H1 (cell line): ENCODE results near the gene SPINK5. TPM values are rescaled to one million over a fixed set of nuclear protein-coding genes. Genes with fewer than 3 reads are reported as not detected.
"Not testable (repeated sequence)": the region's sequence is repeated elsewhere in the genome, so short reads cannot be mapped to it uniquely, and the experiment has no call there.

Source experiments
- CTCF ChIA-PET: fragments of 300-600 bp; sonication (Branson Sonifier 250); formaldehyde crosslinking; loops from one replicate; lab custom pipeline; 2021; ENCODE audit not compliant: partially characterized antibody; lab: Charles Lee
- POLR2A ChIA-PET: fragments of 300-600 bp; sonication (Branson Sonifier 250); formaldehyde crosslinking; loops from one replicate; lab custom pipeline; 2021; ENCODE audit warnings: inconsistent platforms; ENCODE audit not compliant: partially characterized antibody; lab: Charles Lee
- DNase-seq, 2 experiments: peaks; one replicate each; pipeline versions ENCODE4 v3.0.0 to v3.0.0-alpha.2; 2010 to 2022; ENCODE audit warnings: low spot score in 2 of 2, low read depth in 1 of 2, mixed read lengths in 1 of 2
- FAIRE-seq: peaks from 2 replicates; lab custom pipeline; 2011; peaks lifted over from hg19 to GRCh38; lab: Jason Lieb, UNC
- H2AFZ ChIP-seq: 2 replicates; pipeline ENCODE4 v1.8.1; 2012; ENCODE audit warnings: low read length, inconsistent platforms
- H2AK5ac ChIP-seq: 2 replicates; pipeline ENCODE4 v1.6.1; 2013; ENCODE audit warnings: low read depth, low read length
- H2BK120ac ChIP-seq: replicated peaks from 2 replicates; pipeline ENCODE3; 2013; ENCODE audit warnings: low read depth, low read length, inconsistent platforms
- H2BK12ac ChIP-seq: 2 replicates; pipeline ENCODE4 v1.6.1; 2013; ENCODE audit warnings: low read depth, low read length
- H2BK15ac ChIP-seq: 2 replicates; pipeline ENCODE4 v1.6.1; 2013; ENCODE audit warnings: low read length
- H2BK20ac ChIP-seq: 2 replicates; pipeline ENCODE4 v1.6.1; 2013; ENCODE audit warnings: low read length
- H2BK5ac ChIP-seq: 2 replicates; pipeline ENCODE4 v1.6.1; 2013; ENCODE audit warnings: low read depth, low read length
- H3K14ac ChIP-seq: 2 replicates; pipeline ENCODE4 v1.6.1; 2013; ENCODE audit warnings: inconsistent platforms; ENCODE audit not compliant: insufficient read length
- H3K18ac ChIP-seq: 2 replicates; pipeline ENCODE4 v1.6.1; 2013; ENCODE audit warnings: low read length; ENCODE audit errors: extremely low read depth
- H3K23ac ChIP-seq: 2 replicates; pipeline ENCODE4 v1.6.1; 2013; ENCODE audit warnings: inconsistent platforms; ENCODE audit not compliant: insufficient read length
- H3K23me2 ChIP-seq: 2 replicates; pipeline ENCODE4 v1.6.1; 2013; ENCODE audit warnings: low read depth, low read length
- H3K27ac ChIP-seq: 2 replicates; pipeline ENCODE4 v1.6.1; 2011; ENCODE audit warnings: low read depth, low read length, inconsistent platforms
- H3K27me3 ChIP-seq, 4 experiments: replicated peaks in 1 of 4; 1 replicate in 1 of 4; 2 replicates in 3 of 4; pipeline versions ENCODE4 v1.6.1 to v1.8.1; 2011 to 2013; ENCODE audit warnings: low read length in 3 of 4, mild to moderate bottlenecking in 3 of 4, inconsistent platforms in 2 of 4, mixed read lengths in 2 of 4, moderate library complexity in 1 of 4; ENCODE audit not compliant: control insufficient read depth in 3 of 4, insufficient read depth in 3 of 4; ENCODE audit errors: extremely low read depth in 1 of 4
- H3K36me3 ChIP-seq, 4 experiments: 2 replicates each; pipeline versions ENCODE4 v1.6.1 to v1.8.1; 2011 to 2013; ENCODE audit warnings: mild to moderate bottlenecking in 4 of 4, low read length in 3 of 4, moderate library complexity in 2 of 4, control low read depth in 1 of 4, inconsistent platforms in 1 of 4; ENCODE audit not compliant: insufficient read depth in 4 of 4, control insufficient read depth in 2 of 4
- H3K4ac ChIP-seq: replicated peaks from 2 replicates; pipeline ENCODE3; 2013; ENCODE audit warnings: low read length, low read depth, mixed read lengths, inconsistent platforms; ENCODE audit not compliant: insufficient read length
- H3K4me1 ChIP-seq, 4 experiments: replicated peaks in 1 of 4; 1 replicate in 1 of 4; 2 replicates in 3 of 4; pipeline versions ENCODE4 v1.6.1 to v1.8.1; 2011 to 2013; ENCODE audit warnings: low read length in 3 of 4, inconsistent platforms in 2 of 4, mixed read lengths in 1 of 4; ENCODE audit not compliant: insufficient read depth in 4 of 4, control insufficient read depth in 3 of 4
- H3K4me2 ChIP-seq, 2 experiments: 2 replicates each; pipeline versions ENCODE4 v1.6.1 to v1.8.1; 2011 to 2013; ENCODE audit warnings: low read depth in 2 of 2, low read length in 2 of 2, control low read depth in 1 of 2, inconsistent platforms in 1 of 2, mild to moderate bottlenecking in 1 of 2; ENCODE audit not compliant: insufficient read depth in 1 of 2
- H3K4me3 ChIP-seq, 4 experiments: fragments of 200-600, 300-600 bp in 1 of 4; sonication (generic), shearing (Covaris generic), sonication (Bioruptor Twin) in 1 of 4; 2 replicates each; pipeline versions ENCODE4 v1.5.1 to v1.8.1; 2011 to 2016; ENCODE audit warnings: low read length in 4 of 4, low read depth in 3 of 4, control low read depth in 2 of 4, inconsistent platforms in 2 of 4, mild to moderate bottlenecking in 2 of 4, mixed read lengths in 1 of 4, moderate library complexity in 1 of 4; ENCODE audit not compliant: insufficient read depth in 2 of 4; ENCODE audit errors: extremely low read depth in 1 of 4
- H3K56ac ChIP-seq: replicated peaks from 2 replicates; pipeline ENCODE3; 2013; ENCODE audit warnings: low read depth, mild to moderate bottlenecking, mixed read lengths, low read length, inconsistent platforms; ENCODE audit not compliant: insufficient read length
- H3K79me1 ChIP-seq: 2 replicates; pipeline ENCODE4 v1.6.1; 2013; ENCODE audit warnings: low read depth, low read length, control low read depth
- H3K79me2 ChIP-seq, 2 experiments: 2 replicates each; pipeline versions ENCODE4 v1.6.1 to v1.8.1; 2012 to 2013; ENCODE audit warnings: low read length in 2 of 2, mild to moderate bottlenecking in 2 of 2, inconsistent platforms in 1 of 2; ENCODE audit not compliant: insufficient read depth in 2 of 2, control insufficient read depth in 1 of 2
- H3K9ac ChIP-seq, 4 experiments: replicated peaks in 1 of 4; 1 replicate in 1 of 4; 2 replicates in 3 of 4; pipeline versions ENCODE4 v1.6.1 to v1.8.1; 2011 to 2013; ENCODE audit warnings: low read depth in 3 of 4, low read length in 3 of 4, control low read depth in 2 of 4, mild to moderate bottlenecking in 2 of 4, moderate library complexity in 2 of 4, inconsistent platforms in 1 of 4; ENCODE audit errors: extremely low read depth in 1 of 4
- H3K9me3 ChIP-seq, 2 experiments: 2 replicates each; pipeline versions ENCODE4 v1.6.1 to v1.8.1; 2012 to 2013; ENCODE audit warnings: mild to moderate bottlenecking in 2 of 2, moderate library complexity in 2 of 2, control low read depth in 1 of 2, inconsistent platforms in 1 of 2, low read depth in 1 of 2, low read length in 1 of 2, mixed read lengths in 1 of 2; ENCODE audit not compliant: insufficient read depth in 2 of 2
- H4K20me1 ChIP-seq, 2 experiments: replicated peaks in 1 of 2; 2 replicates each; pipeline versions ENCODE3 to v1.8.1; 2011 to 2013; ENCODE audit warnings: inconsistent platforms in 2 of 2, low read length in 2 of 2, mild to moderate bottlenecking in 1 of 2; ENCODE audit not compliant: insufficient read depth in 2 of 2, control insufficient read depth in 1 of 2
- H4K5ac ChIP-seq: 2 replicates; pipeline ENCODE4 v1.6.1; 2013; ENCODE audit warnings: low read length, low read depth, mixed read lengths, inconsistent platforms; ENCODE audit not compliant: insufficient read length
- H4K8ac ChIP-seq: 2 replicates; pipeline ENCODE4 v1.8.0; 2013; ENCODE audit warnings: mild to moderate bottlenecking, moderate library complexity, low read length, inconsistent platforms; ENCODE audit not compliant: insufficient read depth; ENCODE audit errors: extremely low read depth
- H4K91ac ChIP-seq: replicated peaks from 2 replicates; pipeline ENCODE3; 2013; ENCODE audit warnings: low read length, mixed read lengths, inconsistent platforms; ENCODE audit not compliant: insufficient read length
- WGBS, 2 experiments: shearing (Covaris generic) in 1 of 2; methylation state at CpG; one replicate each; pipeline versions ENCODE4 v1.1.6 to v1.1.7; 2013 to 2015; ENCODE audit warnings: low lambda C conversion rate in 2 of 2, mixed read lengths in 2 of 2, inconsistent platforms in 1 of 2, low coverage in 1 of 2, missing lambda C conversion rate in 1 of 2; ENCODE audit not compliant: insufficient replicate concordance in 2 of 2, insufficient coverage in 1 of 2, insufficient read length in 1 of 2; ENCODE audit errors: extremely low coverage in 1 of 2, missing lambda C conversion rate in 1 of 2; 5-methylcytosine and 5-hydroxymethylcytosine counted together
- polyA plus RNA-seq, 7 experiments: library from polyadenylated mRNA; depleted of rRNA in 3 of 7; stranded (reverse) in 5 of 7; unstranded in 2 of 7; fragments of >200 nt in 5 of 7; fragments of 200-250 nt in 2 of 7; gene quantifications; 1 replicate in 5 of 7; 2 replicates in 1 of 7; 4 replicates in 1 of 7; pipeline versions ENCODE4 v1.2.1 to v1.2.3, GENCODE V29; 2011 to 2013; ENCODE audit warnings: missing spikeins in 2 of 7, mixed read lengths in 2 of 7
- total RNA-seq: library from RNA; stranded (reverse); fragmentation: NEBNext Ultra II Directional; extraction: Animal tissue kit (Norgen Biotek cat#: 25700); gene quantifications from 2 replicates; pipeline ENCODE4 v1.2.1, GENCODE V29; 2021

Gene SPINK5
- total and polyA plus RNA-seq, 2 of the 8 experiments (the other 6 are each of a cell fraction or from before 2014, with no cell fraction given): 1.4 to 2.2 TPM

DNA sequence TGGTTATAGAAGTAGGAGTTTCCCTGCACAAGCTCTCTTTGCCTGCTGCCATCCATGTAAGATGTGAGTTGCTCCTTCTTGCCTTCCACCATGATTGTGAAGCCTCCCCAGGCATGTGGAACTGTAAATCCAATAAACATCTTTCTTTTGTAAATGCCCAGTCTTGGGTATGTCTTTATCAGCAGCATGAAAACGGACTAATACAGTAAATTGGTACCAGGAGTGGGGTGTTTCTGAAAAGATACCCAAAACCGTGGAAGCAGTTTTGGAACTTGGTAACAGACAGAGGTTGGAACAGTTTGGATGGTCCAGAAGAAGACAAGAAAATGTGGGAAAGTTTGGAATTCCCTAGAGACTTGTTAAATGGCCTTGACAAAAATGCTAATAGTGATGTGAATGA is 8.6 kb upstream of the SPINK5 start:
- H4K8ac ChIP-seq, H3K14ac ChIP-seq, H2BK5ac ChIP-seq, H2AK5ac ChIP-seq, H3K4ac ChIP-seq, H3K9ac ChIP-seq, H4K20me1 ChIP-seq, H2BK120ac ChIP-seq, H3K4me1 ChIP-seq, H2BK20ac ChIP-seq, H2AFZ ChIP-seq, H2BK15ac ChIP-seq, H3K27ac ChIP-seq, H3K4me3 ChIP-seq, H4K5ac ChIP-seq, H4K91ac ChIP-seq, H3K23me2 ChIP-seq, H3K27me3 ChIP-seq, H3K79me2 ChIP-seq, H3K23ac ChIP-seq, CTCF ChIA-PET, H2BK12ac ChIP-seq, FAIRE-seq, DNase-seq, POLR2A ChIA-PET, H3K56ac ChIP-seq, H3K4me2 ChIP-seq, H3K18ac ChIP-seq, H3K79me1 ChIP-seq: not testable (repeated sequence)
- H3K36me3 ChIP-seq: peaks cover 0 to 13% (median 3%) of the 10 kb centered on the region in 4 experiments; a peak in 3 of 8 replicates
- WGBS, 2 experiments: 82% methylated on average over 2 of the region's 2 CpGs; no CpG with 5 or more reads in 1 of the 2 experiments
- H3K9me3 ChIP-seq: peaks cover 26 to 29% of the 10 kb centered on the region in 2 experiments
